GM19463 (cell line): ENCODE results near the gene CDKN2A.
A peak's percentile ranks its signal among the peaks of the same experiment; 100 is the strongest.
"Not testable (repeated sequence)": the region's sequence is repeated elsewhere in the genome, so short reads cannot be mapped to it uniquely, and the experiment has no call there.

ENCODE experiments used
- ATAC-seq: cut with Tn5 transposase; IDR thresholded peaks from one replicate; pipeline ENCODE4 v1.9.1; 2021; ENCODE audit warnings: mild to moderate bottlenecking, moderate library complexity; ENCODE audit not compliant: unreplicated experiment

Gene CDKN2A

DNA sequence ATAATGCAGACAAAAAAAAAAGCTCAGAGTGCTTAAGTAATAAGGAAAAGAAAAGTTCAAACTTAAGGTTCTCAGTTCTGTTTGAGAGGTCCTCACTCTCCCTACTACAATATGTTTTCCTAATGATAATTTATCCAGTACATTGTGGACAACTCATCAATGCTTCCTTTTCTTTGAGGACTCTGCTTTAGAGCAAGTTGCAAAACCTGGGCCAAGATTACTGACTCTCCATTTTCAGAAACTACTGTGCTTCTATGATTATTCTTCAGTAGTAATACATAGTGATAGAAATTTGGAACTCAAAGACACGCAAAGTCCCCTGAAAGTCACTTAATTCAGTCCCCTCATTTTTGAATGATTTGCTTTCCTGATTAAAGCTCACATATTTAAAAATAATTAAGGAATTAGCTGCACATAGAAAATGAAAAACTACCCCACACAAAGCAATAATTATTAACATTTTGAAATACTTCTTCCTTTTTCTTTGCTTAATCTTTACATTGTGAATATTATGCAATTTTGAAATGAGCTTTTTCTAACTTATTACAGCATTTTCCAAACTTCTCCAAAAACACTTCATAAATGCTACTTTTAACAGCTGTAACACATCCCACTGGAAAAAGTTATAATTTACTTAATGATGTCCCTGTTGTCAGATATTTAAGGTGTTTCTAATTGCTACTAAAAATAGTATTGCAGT is 11.2 kb downstream of the CDKN2A start:
- no peak for ATAC-seq

DNA sequence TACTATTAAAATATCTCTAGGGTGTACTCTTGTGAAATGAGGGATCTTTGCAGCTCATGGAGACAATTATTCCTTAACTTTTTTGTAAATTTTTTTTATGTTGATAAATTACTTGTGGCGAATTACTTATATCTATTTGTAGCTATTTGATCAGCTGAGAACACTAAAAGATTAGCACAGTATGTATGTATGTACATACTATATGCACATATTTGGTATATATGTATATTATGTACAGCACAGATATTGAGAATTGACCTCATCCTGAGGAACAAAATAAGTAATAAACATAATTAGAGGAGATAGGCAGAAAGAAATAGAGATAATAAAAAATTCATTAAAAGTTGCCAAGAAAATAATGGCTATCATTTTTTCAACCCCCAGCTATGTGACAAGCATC is 11.8 kb downstream of the CDKN2A start:
- ATAC-seq = no peak

DNA sequence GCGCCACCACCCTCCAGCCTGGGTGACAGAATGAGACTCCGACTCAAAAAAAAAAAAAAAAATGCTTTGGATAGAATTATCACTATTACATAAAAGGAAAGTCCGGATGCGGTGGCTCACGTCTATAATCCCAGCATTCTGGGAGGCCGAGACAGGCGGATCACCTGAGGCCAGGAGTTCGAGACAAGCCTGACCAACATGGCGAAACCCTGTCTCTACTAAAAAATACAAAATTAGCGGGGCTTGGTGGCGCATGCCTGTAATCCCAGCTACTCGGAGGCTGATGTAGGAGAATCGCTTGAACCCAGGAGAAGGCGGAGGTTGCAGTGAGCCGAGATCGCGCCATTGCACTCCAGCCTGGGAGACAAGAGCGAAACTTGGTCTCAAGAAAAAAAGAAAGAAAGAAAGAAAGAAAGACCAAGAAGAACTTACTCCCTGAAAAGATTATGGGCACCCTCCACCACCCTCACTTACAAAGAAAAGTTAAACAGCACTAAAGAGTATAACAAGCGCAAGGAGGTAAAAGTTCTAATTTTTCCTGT is 17.8 kb downstream of the CDKN2A start:
- no peak for ATAC-seq

DNA sequence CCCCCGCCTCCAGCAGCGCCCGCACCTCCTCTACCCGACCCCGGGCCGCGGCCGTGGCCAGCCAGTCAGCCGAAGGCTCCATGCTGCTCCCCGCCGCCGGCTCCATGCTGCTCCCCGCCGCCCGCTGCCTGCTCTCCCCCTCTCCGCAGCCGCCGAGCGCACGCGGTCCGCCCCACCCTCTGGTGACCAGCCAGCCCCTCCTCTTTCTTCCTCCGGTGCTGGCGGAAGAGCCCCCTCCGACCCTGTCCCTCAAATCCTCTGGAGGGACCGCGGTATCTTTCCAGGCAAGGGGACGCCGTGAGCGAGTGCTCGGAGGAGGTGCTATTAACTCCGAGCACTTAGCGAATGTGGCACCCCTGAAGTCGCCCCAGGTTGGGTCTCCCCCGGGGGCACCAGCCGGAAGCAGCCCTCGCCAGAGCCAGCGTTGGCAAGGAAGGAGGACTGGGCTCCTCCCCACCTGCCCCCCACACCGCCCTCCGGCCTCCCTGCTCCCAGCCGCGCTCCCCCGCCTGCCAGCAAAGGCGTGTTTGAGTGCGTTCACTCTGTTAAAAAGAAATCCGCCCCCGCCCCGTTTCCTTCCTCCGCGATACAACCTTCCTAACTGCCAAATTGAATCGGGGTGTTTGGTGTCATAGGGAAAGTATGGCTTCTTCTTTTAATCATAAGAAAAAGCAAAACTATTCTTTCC is 19.3 kb downstream of the CDKN2A start:
- peak; percentile 71 for ATAC-seq

DNA sequence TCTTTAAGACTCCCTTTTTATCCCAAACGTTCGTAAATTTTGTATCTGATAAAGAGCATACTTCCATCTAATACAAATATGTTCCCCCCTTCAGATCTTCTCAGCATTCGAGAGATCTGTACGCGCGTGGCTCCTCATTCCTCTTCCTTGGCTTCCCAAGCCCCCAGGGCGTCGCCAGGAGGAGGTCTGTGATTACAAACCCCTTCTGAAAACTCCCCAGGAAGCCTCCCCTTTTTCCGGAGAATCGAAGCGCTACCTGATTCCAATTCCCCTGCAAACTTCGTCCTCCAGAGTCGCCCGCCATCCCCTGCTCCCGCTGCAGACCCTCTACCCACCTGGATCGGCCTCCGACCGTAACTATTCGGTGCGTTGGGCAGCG is 19.9 kb downstream of the CDKN2A start:
- ATAC-seq = no peak

DNA sequence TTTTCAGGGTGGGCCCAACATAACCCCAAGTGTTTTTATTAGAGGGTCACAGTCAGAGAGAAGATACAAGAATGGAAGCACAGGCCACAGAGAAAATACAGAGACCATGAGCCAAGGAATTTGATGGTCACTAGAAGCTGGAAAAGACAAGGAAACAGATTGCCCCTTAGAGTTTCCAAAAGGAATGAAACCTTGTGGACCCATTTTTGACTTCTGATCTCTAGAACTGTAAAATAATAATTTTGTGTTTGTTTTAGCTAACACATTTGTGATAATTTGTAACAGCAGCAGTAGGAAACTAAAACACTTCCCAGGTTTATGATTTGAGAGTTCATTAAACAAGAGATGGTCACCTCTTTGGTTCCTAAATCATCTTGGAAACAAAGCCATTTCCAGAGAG is 21.8 kb downstream of the CDKN2A start:
- no peak for ATAC-seq

DNA sequence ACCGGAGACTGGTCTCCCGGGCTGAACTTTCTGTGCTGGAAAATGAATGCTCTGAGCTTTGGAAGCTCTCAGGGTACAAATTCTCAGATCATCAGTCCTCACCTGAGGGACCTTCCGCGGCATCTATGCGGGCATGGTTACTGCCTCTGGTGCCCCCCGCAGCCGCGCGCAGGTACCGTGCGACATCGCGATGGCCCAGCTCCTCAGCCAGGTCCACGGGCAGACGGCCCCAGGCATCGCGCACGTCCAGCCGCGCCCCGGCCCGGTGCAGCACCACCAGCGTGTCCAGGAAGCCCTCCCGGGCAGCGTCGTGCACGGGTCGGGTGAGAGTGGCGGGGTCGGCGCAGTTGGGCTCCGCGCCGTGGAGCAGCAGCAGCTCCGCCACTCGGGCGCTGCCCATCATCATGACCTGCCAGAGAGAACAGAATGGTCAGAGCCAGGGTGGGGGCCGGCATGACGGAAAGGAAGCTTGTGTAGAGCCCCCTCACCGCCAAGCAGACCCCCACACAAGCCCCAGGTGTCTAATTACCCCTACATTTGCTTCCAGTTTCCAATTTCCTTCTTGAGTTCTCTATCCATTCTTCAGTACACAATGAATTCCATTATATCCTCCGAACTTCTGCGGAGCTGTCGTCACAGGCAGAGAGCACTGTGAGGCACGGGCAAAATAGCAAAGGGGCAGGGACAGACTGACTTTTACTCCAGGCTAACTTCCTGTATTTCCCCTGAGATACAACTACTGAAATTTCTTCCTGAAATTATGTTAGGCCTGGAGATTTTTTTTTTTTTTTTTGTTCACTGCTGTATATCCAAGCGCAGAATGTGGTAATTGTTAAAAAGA is 23.2 kb downstream of the CDKN2A start:
- ATAC-seq = no peak

DNA sequence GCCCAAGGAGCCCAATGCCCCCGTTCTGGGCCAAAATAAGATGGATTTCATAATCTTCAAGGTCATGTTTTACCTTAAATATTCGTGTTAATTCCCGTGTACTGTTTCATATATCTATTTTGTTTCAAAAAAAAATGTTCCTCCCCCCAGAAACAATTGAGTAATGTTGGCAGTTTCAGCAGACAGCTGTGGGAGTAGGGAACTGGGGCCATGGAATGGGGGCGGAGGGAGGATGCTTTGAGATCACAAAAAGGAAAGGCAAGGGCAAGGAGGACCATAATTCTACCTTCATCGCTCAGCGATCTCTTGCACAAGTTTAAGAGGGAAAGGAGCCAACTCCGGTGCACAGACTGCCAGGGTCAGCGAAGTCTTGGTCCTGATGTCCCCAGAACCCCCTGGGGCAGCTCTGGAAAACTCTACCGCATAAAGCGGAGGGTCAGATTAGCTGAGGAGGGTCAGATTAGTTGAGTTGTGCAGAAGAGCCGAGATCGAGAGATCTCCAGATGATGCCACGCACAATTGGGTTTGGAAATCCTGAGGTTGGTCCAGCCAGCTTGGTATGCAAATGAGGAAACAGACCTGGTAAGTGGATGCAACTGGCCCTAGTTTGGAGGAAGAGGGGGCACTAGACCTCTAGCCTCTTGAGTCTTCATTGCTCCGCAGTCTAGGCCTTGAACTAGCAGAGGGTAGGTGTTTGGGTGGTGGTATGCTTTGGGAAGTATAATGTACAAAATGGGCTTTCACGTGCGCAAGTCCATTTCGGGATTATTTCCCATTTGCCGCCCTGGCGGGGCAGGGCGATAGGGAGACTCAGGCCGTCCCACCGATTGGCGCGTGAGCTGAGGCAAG is 24.0 kb downstream of the CDKN2A start:
- ATAC-seq = no peak

DNA sequence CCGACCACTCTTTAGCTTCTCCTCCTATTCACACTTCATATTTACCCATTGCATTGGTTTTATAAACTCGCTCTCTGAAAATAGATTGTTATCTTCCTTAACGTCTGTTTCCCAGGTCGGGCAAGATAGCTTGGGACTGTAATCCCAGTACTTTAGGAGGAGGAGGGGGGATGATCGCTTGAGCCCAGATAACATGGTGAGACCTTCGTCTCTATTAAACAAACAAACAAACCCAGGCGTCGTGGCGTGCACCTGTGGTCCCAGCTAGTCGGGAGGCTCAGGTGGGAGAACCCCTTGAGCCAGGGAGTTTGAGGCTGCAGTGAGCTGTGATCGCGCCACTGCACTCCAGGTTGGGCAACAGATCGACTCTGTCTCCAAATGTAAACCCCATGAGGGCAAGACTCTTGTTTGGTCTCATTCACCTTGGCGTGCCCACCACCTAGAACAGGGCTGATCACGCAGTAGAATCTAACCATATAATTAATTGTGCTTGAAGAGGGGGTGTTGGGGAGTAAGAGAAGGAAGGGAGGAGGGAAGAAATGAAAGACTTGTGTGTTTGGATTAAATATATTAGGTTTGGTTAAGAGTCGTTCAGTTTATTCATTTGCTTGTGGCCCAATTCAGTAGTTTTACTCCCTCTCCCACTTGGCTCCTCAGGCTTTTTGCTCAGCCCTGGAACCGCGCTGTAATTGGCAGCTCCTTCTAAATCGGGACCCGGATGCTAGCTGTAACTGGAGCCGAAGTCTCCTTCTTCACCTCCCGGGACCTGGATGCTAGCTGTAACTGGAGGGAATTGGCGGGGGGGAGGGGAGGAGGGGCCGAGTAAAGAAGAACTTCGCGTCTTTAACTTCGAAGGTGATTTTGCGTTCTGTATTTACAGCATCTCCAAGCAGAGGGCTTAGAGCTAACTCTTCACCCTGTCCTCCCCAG is 24.9 kb downstream of the CDKN2A start:
- ATAC-seq = no peak

DNA sequence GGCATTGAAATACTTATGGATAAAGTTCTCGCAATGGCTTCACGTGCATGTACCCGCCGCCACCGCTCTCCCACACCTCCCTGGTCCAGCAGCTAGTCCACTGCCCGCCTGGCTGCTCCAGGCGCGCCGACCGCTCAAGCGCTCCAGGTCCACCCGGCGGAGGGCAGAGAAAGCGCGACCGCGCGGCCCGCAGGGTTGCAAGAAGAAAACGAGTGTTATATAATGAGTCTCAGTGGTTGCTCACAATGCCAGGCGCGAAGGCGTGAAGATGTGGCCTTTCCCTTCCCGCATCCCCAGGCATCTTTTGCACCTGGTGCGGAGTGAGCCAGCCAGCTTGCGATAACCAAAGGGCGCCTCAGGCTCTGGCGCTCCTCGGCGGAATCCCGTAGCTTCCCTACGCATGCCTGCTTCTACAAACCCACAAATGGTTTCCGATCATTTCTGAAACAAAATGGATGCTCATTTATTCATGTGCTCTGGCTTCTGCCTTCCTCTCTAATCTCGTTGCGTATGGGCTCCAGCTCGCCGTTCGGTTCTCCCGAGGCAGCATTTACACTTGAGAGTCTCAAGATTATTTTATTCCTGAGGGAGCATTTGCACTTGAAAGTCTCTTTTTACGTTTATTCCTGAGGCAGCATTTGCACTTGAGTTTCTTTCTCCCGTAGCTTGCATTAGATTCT is 25.7 kb downstream of the CDKN2A start:
- no peak for ATAC-seq

DNA sequence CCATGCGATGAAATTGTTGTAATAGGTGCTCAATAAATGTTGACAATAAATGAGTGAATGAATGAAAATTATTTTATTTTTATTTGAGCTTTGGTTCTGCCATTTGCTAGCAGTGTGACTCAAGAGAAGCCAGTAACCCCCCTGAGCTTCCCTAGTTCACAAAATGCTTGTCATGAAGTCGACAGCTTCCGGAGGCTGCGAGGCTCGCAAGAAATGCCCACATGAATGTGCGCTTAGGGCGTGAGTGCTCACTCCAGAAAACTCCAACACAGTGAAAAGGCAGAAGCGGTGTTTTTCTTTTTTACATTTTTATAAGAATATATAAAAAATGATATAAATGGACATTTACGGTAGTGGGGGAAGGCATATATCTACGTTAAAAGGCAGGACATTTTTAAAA is 26.5 kb downstream of the CDKN2A start:
- no peak for ATAC-seq

DNA sequence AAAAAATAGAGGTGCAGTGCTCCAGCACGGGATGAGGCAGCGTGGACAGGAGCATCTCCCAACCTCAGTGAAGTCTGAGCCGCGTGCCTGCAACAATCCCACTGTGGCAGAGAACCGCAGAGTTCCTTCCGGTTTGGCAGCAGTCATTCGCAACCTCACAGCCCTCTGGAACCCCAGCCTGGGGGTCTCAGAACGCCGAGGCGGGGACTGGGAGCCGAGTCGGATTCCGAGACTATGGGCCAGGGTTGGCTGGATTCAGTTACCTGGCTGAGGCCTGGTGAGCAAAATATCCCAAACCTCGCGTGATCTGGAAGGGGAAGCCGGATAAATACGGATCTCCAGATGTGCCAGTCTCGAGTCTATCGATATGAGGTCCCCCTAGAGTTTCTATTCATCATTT is 27.0 kb downstream of the CDKN2A start:
- no peak for ATAC-seq

DNA sequence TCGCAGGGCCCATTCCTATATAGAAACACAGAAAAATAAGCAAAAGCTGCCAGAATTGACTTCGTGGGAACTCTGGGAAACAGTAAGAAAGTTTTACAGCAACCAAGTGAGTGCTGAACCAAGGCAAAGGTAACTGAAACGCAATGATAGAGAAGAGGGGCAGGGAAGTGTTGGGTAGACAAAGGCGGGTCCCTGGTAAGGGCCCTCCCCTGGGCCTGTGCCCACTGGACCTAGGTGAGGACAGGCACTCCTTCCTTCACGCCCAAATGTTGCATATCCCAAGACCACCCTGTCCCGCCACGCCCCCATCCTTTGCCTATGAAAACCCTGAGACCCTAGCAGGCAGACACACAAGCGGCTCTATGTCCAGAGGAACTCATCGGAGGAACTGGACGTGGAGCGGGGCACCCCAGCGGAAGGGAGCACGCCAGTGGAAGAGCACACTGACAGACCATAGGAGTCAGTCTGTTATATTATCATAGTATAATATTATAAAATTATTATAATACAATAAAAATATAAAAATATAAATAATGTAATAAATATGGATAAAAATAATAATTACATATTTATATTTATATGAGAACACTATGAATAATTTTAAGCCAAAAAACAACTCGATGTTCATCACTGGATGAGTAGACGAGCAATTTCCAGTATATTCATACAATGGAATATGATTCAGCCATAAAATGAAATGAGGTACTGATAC is 27.9 kb downstream of the CDKN2A start:
- no peak for ATAC-seq

DNA sequence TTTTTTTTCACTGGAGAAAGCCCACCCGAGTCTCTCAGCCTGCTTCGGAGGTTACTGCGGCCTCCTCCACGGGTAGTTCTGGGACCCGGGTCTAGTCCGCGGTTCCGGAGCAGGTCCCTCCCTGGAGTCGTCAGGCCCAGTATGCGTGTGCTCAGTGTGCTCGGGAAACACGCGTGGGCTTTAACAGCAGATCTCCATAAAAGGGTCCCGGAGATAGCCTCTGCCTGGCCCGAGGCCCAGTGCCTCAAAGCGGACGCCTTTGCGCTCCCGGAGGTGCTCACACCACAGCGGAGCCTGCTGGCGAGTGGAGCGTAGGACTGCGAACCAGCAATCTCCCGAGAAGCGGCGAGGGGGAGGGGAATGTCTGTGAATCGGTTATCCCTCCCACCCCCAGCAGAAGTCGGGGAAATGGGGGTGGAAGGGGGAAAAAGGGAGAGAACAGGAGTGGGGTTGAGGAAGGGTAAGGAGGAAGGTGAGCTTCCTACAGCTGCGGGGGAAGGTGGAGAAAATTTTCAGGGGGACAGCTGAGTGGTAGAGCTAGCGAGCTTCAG is 28.7 kb downstream of the CDKN2A start:
- peak; percentile 85 for ATAC-seq

DNA sequence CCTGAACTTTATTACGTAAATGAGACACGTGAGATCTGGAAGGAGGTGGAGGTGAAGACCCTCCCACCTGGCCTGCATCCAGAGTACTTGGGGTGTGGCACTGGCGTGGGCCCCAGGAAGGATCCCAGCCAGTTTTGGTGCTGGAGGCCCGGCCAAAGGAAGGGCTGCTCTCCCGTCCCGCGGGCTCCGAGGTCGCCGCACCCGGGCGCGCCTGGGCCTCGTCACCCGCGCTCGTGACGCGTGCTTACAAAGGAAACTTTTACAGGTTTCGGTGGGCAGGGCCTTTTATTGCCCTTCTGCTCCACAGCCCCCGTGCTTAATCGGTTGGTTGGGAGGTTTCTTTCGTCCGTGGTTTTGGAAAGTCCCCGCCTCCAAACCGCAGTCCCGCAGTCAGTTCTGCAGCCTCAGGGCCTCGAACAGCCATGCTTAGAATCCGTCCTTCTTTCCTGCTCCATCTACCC is 29.2 kb downstream of the CDKN2A start:
- peak; percentile 55 for ATAC-seq

DNA sequence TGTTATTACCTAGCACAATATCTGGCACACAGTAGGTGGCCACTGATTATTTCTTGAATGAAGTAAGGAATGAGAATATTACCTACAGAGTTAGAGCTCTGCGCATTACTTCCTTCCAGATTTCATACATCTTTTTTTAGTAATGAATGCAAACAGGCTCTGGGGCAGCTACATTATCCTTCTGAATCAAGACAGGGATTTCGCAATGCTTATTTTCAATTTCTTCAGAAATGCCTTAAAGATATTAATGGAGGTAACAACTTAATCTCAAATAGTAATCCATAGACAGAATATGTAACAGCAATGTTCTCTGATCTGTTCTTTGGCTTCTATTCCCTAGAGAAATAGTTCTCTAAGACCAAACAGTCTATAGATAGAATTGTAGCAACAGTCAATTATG is 32.6 kb downstream of the CDKN2A start:
- ATAC-seq = no peak

DNA sequence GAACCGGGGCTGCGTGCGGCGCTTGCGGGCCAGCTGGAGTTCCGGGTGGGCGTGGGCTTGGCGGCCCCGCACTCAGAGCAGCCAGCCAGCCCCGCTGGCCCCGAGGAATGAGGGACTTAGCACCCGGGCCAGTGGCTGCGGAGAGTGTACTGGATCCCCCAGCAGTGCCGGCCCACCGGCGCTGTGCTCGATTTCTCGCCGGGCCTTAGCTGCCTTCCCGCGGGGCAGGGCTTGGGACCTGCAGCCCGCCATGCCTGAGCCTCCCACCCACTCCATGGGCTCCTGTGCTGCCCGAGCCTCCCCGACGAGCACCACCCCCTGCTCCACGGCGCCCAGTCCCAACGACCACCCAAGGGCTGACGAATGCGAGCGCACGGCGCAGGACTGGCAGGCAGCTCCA is 34.9 kb downstream of the CDKN2A start:
- not testable (repeated sequence) for ATAC-seq

DNA sequence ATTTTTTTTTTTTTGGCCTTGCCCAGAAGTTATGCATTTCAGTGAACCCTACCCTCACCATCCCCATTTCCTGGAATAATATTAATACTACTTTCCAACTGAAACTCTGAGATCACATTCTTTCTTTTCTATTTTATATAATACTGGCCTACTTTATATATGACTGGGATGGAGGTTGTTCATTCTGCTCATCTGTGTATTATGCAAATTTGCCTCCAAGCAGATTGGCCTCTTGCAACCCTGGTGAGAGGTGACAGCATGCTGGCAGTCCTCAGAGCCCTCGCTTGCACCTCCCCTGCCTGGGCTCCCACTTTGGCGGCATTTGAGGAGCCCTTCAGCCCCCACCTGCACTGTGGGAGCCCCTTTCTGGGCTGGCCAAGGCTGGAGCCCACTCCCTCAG is 35.4 kb downstream of the CDKN2A start:
- no peak for ATAC-seq
